Embryonic facial prominence (tissue), 1 donor: ENCODE measurements around the gene NSF.
"Not testable (repeated sequence)": the region's sequence is repeated elsewhere in the genome, so short reads cannot be mapped to it uniquely, and the experiment has no call there.

Source experiments
- DNase-seq: peaks from one replicate; pipeline ENCODE4 v3.0.0-alpha.2; 2016; ENCODE audit errors: extremely low spot score

The NSF gene

GRCh38 chr17:46590157-46591146, at the start of gene NSF:
Gene NSF (plus strand): TSS chr17:46590669. CDS start chr17:46590776, 107 bp downstream.
- not testable (repeated sequence) for DNase-seq

- not testable (repeated sequence) for DNase-seq
Observed at GRCh38 chr17:46548607-46549006, 41.9 kb upstream of the NSF start.

- not testable (repeated sequence) for DNase-seq
Observed at GRCh38 chr17:46559155-46559554, 31.3 kb upstream of the NSF start.

GRCh38 chr17:46560048-46560447, 30.4 kb upstream of the NSF start:
- DNase-seq = not testable (repeated sequence)

GRCh38 chr17:46566284-46566683, 24.2 kb upstream of the NSF start:
- DNase-seq = not testable (repeated sequence)

- DNase-seq = not testable (repeated sequence)
Observed at GRCh38 chr17:46566980-46567379, 23.5 kb upstream of the NSF start.

- DNase-seq = not testable (repeated sequence)
Observed at GRCh38 chr17:46571796-46572195, 18.7 kb upstream of the NSF start.

- DNase-seq = not testable (repeated sequence)
Observed at GRCh38 chr17:46579083-46580075, 11.1 kb upstream of the NSF start, which contains the start of gene ARL17A. Gene ARL17A (minus strand): TSS chr17:46579691. CDS start chr17:46576322, 3,369 bp downstream.

- DNase-seq = not testable (repeated sequence)
Observed at GRCh38 chr17:46580082-46580481, 10.4 kb upstream of the NSF start.

- DNase-seq = not testable (repeated sequence)
Observed at GRCh38 chr17:46585444-46585843, 5.0 kb upstream of the NSF start.

GRCh38 chr17:46591332-46591731, 863 bp downstream of the NSF start:
- not testable (repeated sequence) for DNase-seq

GRCh38 chr17:46598344-46598931, 8.0 kb downstream of the NSF start:
- DNase-seq = not testable (repeated sequence)

- DNase-seq = not testable (repeated sequence)
Observed at GRCh38 chr17:46600767-46601166, 10.3 kb downstream of the NSF start.

- not testable (repeated sequence) for DNase-seq
Observed at GRCh38 chr17:46603125-46603524, 12.7 kb downstream of the NSF start.

GRCh38 chr17:46611304-46611703, 20.8 kb downstream of the NSF start:
- not testable (repeated sequence) for DNase-seq

GRCh38 chr17:46613876-46614275, 23.4 kb downstream of the NSF start:
- DNase-seq = not testable (repeated sequence)

- DNase-seq = not testable (repeated sequence)
Observed at GRCh38 chr17:46617121-46617520, 26.7 kb downstream of the NSF start.

- DNase-seq = not testable (repeated sequence)
Observed at GRCh38 chr17:46618975-46619374, 28.5 kb downstream of the NSF start.

- not testable (repeated sequence) for DNase-seq
Observed at GRCh38 chr17:46623790-46624189, 33.3 kb downstream of the NSF start.

GRCh38 chr17:46624726-46625125, 34.3 kb downstream of the NSF start:
- DNase-seq = not testable (repeated sequence)

GRCh38 chr17:46627452-46627851, 37.0 kb downstream of the NSF start:
- not testable (repeated sequence) for DNase-seq
